GM12878 (cell line): ENCODE data around the gene TP53RK. TPM values are rescaled to one million over a fixed set of nuclear protein-coding genes. Genes with fewer than 3 reads are reported as not detected.

ENCODE experiments used
- ATAC-seq: fragments of 200-7000 bp; cut with Tn5 transposase; 3 replicates; pipeline ENCODE4 v1.9.1; 2020; ENCODE audit warnings: mild to moderate bottlenecking, moderate library complexity
- BruUV-seq: library from RNA; stranded (reverse); fragments of 400-500 nt; replicated peaks from 2 replicates; lab custom pipeline; 2021; lab: Mats Ljungman, UMichigan
- CTCF ChIA-PET: fragments of 300-600 bp; sonication (Branson Sonifier 250); formaldehyde crosslinking; extraction: SDS; loops from one replicate; lab custom pipeline; 2021; ENCODE audit warnings: inconsistent platforms; lab: Yijun Ruan, JAX
- POLR2A ChIA-PET: fragments of 350-600 bp; formaldehyde crosslinking; extraction: SDS; loops from one replicate; lab custom pipeline; 2021; ENCODE audit warnings: inconsistent platforms; lab: Charles Lee
- RAD21 ChIA-PET: fragments of 300-600 bp; sonication (Branson Sonifier 250); formaldehyde crosslinking; loops from one replicate; lab custom pipeline; 2023; ENCODE audit warnings: antibody characterized with exemption; ENCODE audit not compliant: unreplicated experiment; lab: Charles Lee
- SMC1A ChIA-PET: fragments of 300-600 bp; sonication (Branson Sonifier 250); formaldehyde crosslinking; loops from one replicate; lab custom pipeline; 2023; ENCODE audit not compliant: unreplicated experiment, uncharacterized antibody; lab: Charles Lee
- DNase-seq: peaks from one replicate; pipeline ENCODE4 v3.0.0-alpha.2; 2011; ENCODE audit warnings: low read depth, low spot score
- FAIRE-seq: peaks from 3 replicates; lab custom pipeline; 2011; peaks lifted over from hg19 to GRCh38; lab: Jason Lieb, UNC
- H2AFZ ChIP-seq: 2 replicates; pipeline ENCODE4 v1.6.0; 2011; ENCODE audit warnings: low read depth, low read length, control low read depth; ENCODE audit not compliant: control insufficient read depth
- H3K27ac ChIP-seq: 2 replicates; pipeline ENCODE4 v1.5.1; 2011; ENCODE audit warnings: control low read depth; ENCODE audit not compliant: control insufficient read depth, insufficient read depth
- H3K27me3 ChIP-seq, 2 experiments: replicated peaks in 1 of 2; 2 replicates each; pipeline versions ENCODE4 v1.6.0 to v1.6.1; 2011; ENCODE audit warnings: low read length in 1 of 2; ENCODE audit not compliant: control insufficient read depth in 2 of 2, insufficient read depth in 2 of 2
- H3K36me3 ChIP-seq, 2 experiments: 2 replicates each; pipeline ENCODE4 v1.5.1; 2011; ENCODE audit warnings: low read length in 1 of 2; ENCODE audit not compliant: control insufficient read depth in 2 of 2, insufficient read depth in 2 of 2
- H3K4me1 ChIP-seq: 2 replicates; pipeline ENCODE4 v1.6.1; 2011; ENCODE audit warnings: mild to moderate bottlenecking, low read length, moderate library complexity, mixed read lengths; ENCODE audit not compliant: control insufficient read depth, insufficient read depth
- H3K4me2 ChIP-seq: 2 replicates; pipeline ENCODE4 v1.6.0; 2011; ENCODE audit warnings: control low read depth; ENCODE audit not compliant: control insufficient read depth, insufficient read depth
- H3K4me3 ChIP-seq: fragments of 200-600 bp; sonication (generic); 2 replicates; pipeline ENCODE4 v1.5.1; 2016
- H3K79me2 ChIP-seq: 2 replicates; pipeline ENCODE4 v1.6.0; 2011; ENCODE audit warnings: low read length; ENCODE audit not compliant: control insufficient read depth, insufficient read depth
- H3K9ac ChIP-seq: 2 replicates; pipeline ENCODE4 v1.8.0; 2011; ENCODE audit warnings: low read length, control low read depth, mixed read lengths; ENCODE audit not compliant: control insufficient read depth, insufficient read depth
- H3K9me3 ChIP-seq: replicated peaks from 3 replicates; pipeline ENCODE4 v1.5.1; 2011; ENCODE audit warnings: mild to moderate bottlenecking, low read length; ENCODE audit not compliant: control insufficient read depth, insufficient read depth
- H4K20me1 ChIP-seq: 2 replicates; pipeline ENCODE4 v1.6.0; 2011; ENCODE audit not compliant: control insufficient read depth, insufficient read depth
- BHLHE40 ChIP-seq, 2 experiments: fragments of 450-650 bp in 1 of 2; IDR thresholded peaks; 2 replicates each; pipeline ENCODE4 v1.6.1; 2011 to 2017; ENCODE audit warnings: low read depth in 2 of 2, borderline replicate concordance in 1 of 2, improper control_type of control experiment in 1 of 2, low read length in 1 of 2, mild to moderate bottlenecking in 1 of 2
- EGR1 ChIP-seq, 2 experiments: IDR thresholded peaks; 1 replicate in 1 of 2; 2 replicates in 1 of 2; pipeline ENCODE4 v1.6.1; 2011 to 2012; ENCODE audit warnings: low read depth in 2 of 2, low read length in 2 of 2, borderline replicate concordance in 1 of 2, mild to moderate bottlenecking in 1 of 2, moderate library complexity in 1 of 2
- EZH2 ChIP-seq: IDR thresholded peaks from 2 replicates; pipeline ENCODE4 v1.6.1; 2012; ENCODE audit warnings: low read depth, mild to moderate bottlenecking, control low read depth, inconsistent platforms, low read length, borderline replicate concordance; ENCODE audit not compliant: control insufficient read depth
- NBN ChIP-seq: fragments of 450-650 bp; IDR thresholded peaks from 2 replicates; pipeline ENCODE4 v1.6.1; 2016
- NR2C1 ChIP-seq: fragments of 450-650 bp; IDR thresholded peaks from 2 replicates; pipeline ENCODE4 v1.6.1; 2017; ENCODE audit warnings: antibody characterized with exemption, mild to moderate bottlenecking, moderate library complexity
- NRF1 ChIP-seq: conservative IDR thresholded peaks from 2 replicates; pipeline ENCODE4 v1.6.1; 2011; ENCODE audit warnings: mild to moderate bottlenecking, low read depth, low read length, improper control_type of control experiment
- RCOR1 ChIP-seq: conservative IDR thresholded peaks from 2 replicates; pipeline ENCODE4 v1.6.1; 2012; ENCODE audit warnings: low read depth, low read length, improper control_type of control experiment
- SMAD1 ChIP-seq: fragments of 450-650 bp; IDR thresholded peaks from 2 replicates; pipeline ENCODE4 v1.6.1; 2018; ENCODE audit warnings: mild to moderate bottlenecking, low read depth; ENCODE audit not compliant: partially characterized antibody
- SMC3 ChIP-seq: IDR thresholded peaks from 2 replicates; pipeline ENCODE4 v1.6.1; 2011; ENCODE audit warnings: low read length, improper control_type of control experiment, borderline replicate concordance
- SREBF1 ChIP-seq: IDR thresholded peaks from 2 replicates; pipeline ENCODE4 v1.6.1; 2012; ENCODE audit warnings: mild to moderate bottlenecking, low read length
- YBX1 ChIP-seq: fragments of 450-650 bp; IDR thresholded peaks from 2 replicates; pipeline ENCODE4 v1.6.1; 2016; ENCODE audit warnings: antibody characterized with exemption
- ZNF217 ChIP-seq: fragments of 450-650 bp; IDR thresholded peaks from 2 replicates; pipeline ENCODE4 v1.6.1; 2017; ENCODE audit warnings: antibody characterized with exemption, mild to moderate bottlenecking
- ZNF384 ChIP-seq: IDR thresholded peaks from 2 replicates; pipeline ENCODE4 v1.6.1; 2012; ENCODE audit warnings: low read depth, mild to moderate bottlenecking, low read length, improper control_type of control experiment, borderline replicate concordance
- ZNF622 ChIP-seq: fragments of 450-650 bp; IDR thresholded peaks from 2 replicates; pipeline ENCODE4 v1.6.1; 2017; ENCODE audit warnings: mild to moderate bottlenecking, inconsistent platforms
- WGBS: methylation state at CpG from one replicate; pipeline ENCODE4 v1.1.6; 2016; ENCODE audit warnings: low lambda C conversion rate; ENCODE audit not compliant: insufficient replicate concordance, insufficient coverage; ENCODE audit errors: missing lambda C conversion rate; 5-methylcytosine and 5-hydroxymethylcytosine counted together
- in situ Hi-C: fragments of 300-500 bp; cut with MboI; formaldehyde crosslinking; loops from 9 replicates; pipeline ENCODE4 v1.14.3; 2018; ENCODE audit warnings: mixed read lengths
- intact Hi-C: fragments of 100-400 bp; cut with micrococcal nuclease; formaldehyde crosslinking; loops from one replicate; pipeline ENCODE4 v1.14.2; 2022; ENCODE audit not compliant: unreplicated experiment
- polyA plus RNA-seq, 11 experiments: library from polyadenylated mRNA; depleted of rRNA in 4 of 11; unstranded in 6 of 11; stranded (reverse) in 5 of 11; fragments of >200 nt; fragmentation: Nextera tagmentation in 4 of 11; fragmentation: Illumina TruSeq in 1 of 11; extraction: Ambion mirVana in 4 of 11; extraction: Trizol in 1 of 11; gene quantifications; 1 replicate in 1 of 11; 2 replicates in 10 of 11; pipeline versions ENCODE4 v1.2.1 to v1.2.3, GENCODE V29; 2011 to 2016; ENCODE audit warnings: inconsistent platforms in 2 of 11, missing spikeins in 2 of 11, low read depth in 1 of 11
- total RNA-seq, 4 experiments: library from RNA; depleted of rRNA in 3 of 4; stranded (reverse); fragments of >200 nt in 3 of 4; fragmentation: Illumina TruSeq in 1 of 4; extraction: Trizol in 1 of 4; gene quantifications; 2 replicates each; pipeline versions ENCODE4 v1.2.1 to v1.2.3, GENCODE V29; 2013 to 2021
- TF ChIP-seq, protein P1 (sequence below): IDR thresholded peaks from 2 replicates; pipeline ENCODE4 v1.6.1; 2012; ENCODE audit warnings: mild to moderate bottlenecking, low read depth, low read length
- TF ChIP-seq, protein P2 (sequence below): IDR thresholded peaks from 2 replicates; pipeline ENCODE4 v1.6.1; 2012; ENCODE audit warnings: low read length, inconsistent platforms
- TF ChIP-seq, protein P3 (sequence below): fragments of 450-650 bp; IDR thresholded peaks from 2 replicates; pipeline ENCODE4 v1.6.1; 2016; ENCODE audit warnings: mild to moderate bottlenecking

The TP53RK gene
- total and polyA plus RNA-seq, 10 of the 15 experiments (the other 5 are each of a cell fraction or from before 2014, with no cell fraction given) = 3.8 to 23.1 (median 16.1) TPM

DNA sequence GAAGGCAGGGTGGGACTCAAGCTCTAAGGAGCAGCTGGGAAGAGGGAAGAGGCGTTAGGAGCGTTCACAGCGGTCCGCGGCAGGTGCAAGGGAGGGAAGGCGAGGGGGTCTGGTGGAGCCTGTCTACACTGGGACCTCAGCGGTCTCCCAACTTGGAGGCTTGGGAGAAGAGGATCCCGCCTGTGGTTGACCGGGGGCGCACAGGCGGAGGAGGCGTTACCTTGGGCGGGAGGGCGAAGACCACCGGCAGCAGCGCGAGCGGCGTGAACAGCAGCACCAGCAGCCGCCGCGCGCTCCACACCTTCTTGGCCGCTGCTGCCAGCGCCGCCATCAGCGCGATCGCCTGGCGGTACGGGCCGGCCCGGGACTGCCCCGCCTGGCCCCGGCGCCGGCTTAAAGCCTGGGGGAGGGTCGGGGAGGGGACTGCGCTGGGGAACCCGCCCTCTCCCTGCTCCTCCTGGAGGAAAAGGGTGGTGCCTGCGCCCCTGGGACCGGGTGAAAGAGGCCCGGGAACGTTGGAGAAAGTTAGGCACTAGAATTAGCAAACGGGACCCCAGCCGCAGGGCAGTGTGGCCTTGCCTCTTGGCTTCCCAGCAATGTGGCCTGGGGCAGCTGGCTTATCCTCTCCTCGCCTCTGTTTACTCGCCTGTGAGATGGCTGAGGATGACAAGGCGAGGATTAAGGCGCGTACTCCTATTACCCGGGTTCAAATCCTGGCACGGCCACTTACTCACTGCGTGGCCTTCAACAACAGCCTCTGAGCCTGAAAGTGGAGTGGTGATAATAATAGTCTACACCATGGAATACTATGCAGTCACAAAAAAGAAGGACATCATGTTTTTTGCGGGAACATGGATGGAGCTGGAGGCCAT lies 37.9 kb downstream of the TP53RK start, which contains the start of gene SLC13A3:
TSS of gene SLC13A3 (minus strand) at position 369 of the 872 bp plus-strand sequence. CDS start at position 331, 38 bp downstream.
- no TSS peak for BruUV-seq
- SMC1A ChIA-PET = interaction anchor here (0.6 kb wide), 2 partner anchors 25 to 30 kb away, joined by 3 read pairs; no protein-coding TSS in a partner anchor
- intact Hi-C loops = no loop called here
- no peak for TF ChIP-seq SMC3
- TF ChIP-seq NBN = no peak
- TF ChIP-seq EZH2 = no peak
- no peak for TF ChIP-seq ZNF384
- TF ChIP-seq ZNF217 = no peak
- TF ChIP-seq ZNF622 = no peak
- TF ChIP-seq, protein P1, sequence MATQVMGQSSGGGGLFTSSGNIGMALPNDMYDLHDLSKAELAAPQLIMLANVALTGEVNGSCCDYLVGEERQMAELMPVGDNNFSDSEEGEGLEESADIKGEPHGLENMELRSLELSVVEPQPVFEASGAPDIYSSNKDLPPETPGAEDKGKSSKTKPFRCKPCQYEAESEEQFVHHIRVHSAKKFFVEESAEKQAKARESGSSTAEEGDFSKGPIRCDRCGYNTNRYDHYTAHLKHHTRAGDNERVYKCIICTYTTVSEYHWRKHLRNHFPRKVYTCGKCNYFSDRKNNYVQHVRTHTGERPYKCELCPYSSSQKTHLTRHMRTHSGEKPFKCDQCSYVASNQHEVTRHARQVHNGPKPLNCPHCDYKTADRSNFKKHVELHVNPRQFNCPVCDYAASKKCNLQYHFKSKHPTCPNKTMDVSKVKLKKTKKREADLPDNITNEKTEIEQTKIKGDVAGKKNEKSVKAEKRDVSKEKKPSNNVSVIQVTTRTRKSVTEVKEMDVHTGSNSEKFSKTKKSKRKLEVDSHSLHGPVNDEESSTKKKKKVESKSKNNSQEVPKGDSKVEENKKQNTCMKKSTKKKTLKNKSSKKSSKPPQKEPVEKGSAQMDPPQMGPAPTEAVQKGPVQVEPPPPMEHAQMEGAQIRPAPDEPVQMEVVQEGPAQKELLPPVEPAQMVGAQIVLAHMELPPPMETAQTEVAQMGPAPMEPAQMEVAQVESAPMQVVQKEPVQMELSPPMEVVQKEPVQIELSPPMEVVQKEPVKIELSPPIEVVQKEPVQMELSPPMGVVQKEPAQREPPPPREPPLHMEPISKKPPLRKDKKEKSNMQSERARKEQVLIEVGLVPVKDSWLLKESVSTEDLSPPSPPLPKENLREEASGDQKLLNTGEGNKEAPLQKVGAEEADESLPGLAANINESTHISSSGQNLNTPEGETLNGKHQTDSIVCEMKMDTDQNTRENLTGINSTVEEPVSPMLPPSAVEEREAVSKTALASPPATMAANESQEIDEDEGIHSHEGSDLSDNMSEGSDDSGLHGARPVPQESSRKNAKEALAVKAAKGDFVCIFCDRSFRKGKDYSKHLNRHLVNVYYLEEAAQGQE = no peak
- TF ChIP-seq YBX1 = no peak
- no peak for TF ChIP-seq NR2C1
- TF ChIP-seq RCOR1 = no peak
- TF ChIP-seq SREBF1 = no peak
- no peak for TF ChIP-seq EGR1 (IDR thresholded peaks at IDR 0.05; ENCODE audit: borderline replicate concordance in 1 of 2, low read depth in 2 of 2, low read length in 2 of 2)
- TF ChIP-seq, protein P2, sequence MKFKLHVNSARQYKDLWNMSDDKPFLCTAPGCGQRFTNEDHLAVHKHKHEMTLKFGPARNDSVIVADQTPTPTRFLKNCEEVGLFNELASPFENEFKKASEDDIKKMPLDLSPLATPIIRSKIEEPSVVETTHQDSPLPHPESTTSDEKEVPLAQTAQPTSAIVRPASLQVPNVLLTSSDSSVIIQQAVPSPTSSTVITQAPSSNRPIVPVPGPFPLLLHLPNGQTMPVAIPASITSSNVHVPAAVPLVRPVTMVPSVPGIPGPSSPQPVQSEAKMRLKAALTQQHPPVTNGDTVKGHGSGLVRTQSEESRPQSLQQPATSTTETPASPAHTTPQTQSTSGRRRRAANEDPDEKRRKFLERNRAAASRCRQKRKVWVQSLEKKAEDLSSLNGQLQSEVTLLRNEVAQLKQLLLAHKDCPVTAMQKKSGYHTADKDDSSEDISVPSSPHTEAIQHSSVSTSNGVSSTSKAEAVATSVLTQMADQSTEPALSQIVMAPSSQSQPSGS = no peak
- TF ChIP-seq, protein P3, sequence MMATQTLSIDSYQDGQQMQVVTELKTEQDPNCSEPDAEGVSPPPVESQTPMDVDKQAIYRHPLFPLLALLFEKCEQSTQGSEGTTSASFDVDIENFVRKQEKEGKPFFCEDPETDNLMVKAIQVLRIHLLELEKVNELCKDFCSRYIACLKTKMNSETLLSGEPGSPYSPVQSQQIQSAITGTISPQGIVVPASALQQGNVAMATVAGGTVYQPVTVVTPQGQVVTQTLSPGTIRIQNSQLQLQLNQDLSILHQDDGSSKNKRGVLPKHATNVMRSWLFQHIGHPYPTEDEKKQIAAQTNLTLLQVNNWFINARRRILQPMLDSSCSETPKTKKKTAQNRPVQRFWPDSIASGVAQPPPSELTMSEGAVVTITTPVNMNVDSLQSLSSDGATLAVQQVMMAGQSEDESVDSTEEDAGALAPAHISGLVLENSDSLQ = no peak
- TF ChIP-seq SMAD1 = no peak
- TF ChIP-seq NRF1 = no peak
- TF ChIP-seq BHLHE40 (IDR thresholded peaks at IDR 0.05; ENCODE audit: borderline replicate concordance in 1 of 2, low read depth in 2 of 2, low read length in 1 of 2) = no peak

More for the DNA sequence above, 37.9 kb downstream of the TP53RK start, which contains the start of gene SLC13A3:
- H3K4me2 ChIP-seq = no peak within 1 kb of the TSS
- ChIA-PET CTCF (no interaction called here), POLR2A (no interaction called here), RAD21 (no interaction called here)
- H3K9ac ChIP-seq = no peak within 1 kb of the TSS
- ATAC-seq (no peak), DNase-seq (no peak), FAIRE-seq (no peak)
- no peak within 1 kb of the TSS for H3K27ac ChIP-seq
- no peaks in the 10 kb centered on the region for H3K79me2 ChIP-seq
- H3K4me1 ChIP-seq = no peaks in the 10 kb centered on the region
- no peak within 1 kb of the TSS for H3K4me3 ChIP-seq
- H2AFZ ChIP-seq = no peak within 1 kb of the TSS
- WGBS = 39% methylated on average over 54 of the region's 55 CpGs
- in situ Hi-C loops = no loop called here
- H3K27me3 ChIP-seq = peaks cover 0 to under 1% of the 10 kb centered on the region in 2 experiments; a peak in 2 of 4 replicates
- no peaks in the 10 kb centered on the region for H3K9me3 ChIP-seq
- no peaks in the 10 kb centered on the region for H4K20me1 ChIP-seq
- H3K36me3 ChIP-seq = no peaks in the 10 kb centered on the region
